GM06990 (cell line): ENCODE measurements around the gene BHLHE23.

Experiments used
- DNase-seq: peaks from one replicate; pipeline ENCODE4 v3.0.0-alpha.2; 2011; ENCODE audit not compliant: insufficient read length; ENCODE audit errors: extremely low read depth
- H3K27me3 ChIP-seq: replicated peaks from 2 replicates; pipeline ENCODE4 v1.6.0; 2011; ENCODE audit warnings: low read length; ENCODE audit not compliant: control insufficient read depth, insufficient read depth
- H3K36me3 ChIP-seq: 2 replicates; pipeline ENCODE4 v1.5.1; 2011; ENCODE audit warnings: low read length; ENCODE audit not compliant: control insufficient read depth, insufficient read depth
- H3K4me3 ChIP-seq: replicated peaks from 2 replicates; pipeline ENCODE4 v1.5.1; 2011; ENCODE audit warnings: low read depth, mild to moderate bottlenecking, control low read depth, low read length
- CTCF ChIP-seq: IDR thresholded peaks from 2 replicates; pipeline ENCODE4 v1.5.1; 2011; ENCODE audit warnings: low read length, control low read depth, mild to moderate bottlenecking, inconsistent platforms; ENCODE audit not compliant: insufficient read depth, poor library complexity, severe bottlenecking

The BHLHE23 gene

GRCh38 chr20:62978561-62978943 lies 28.2 kb downstream of the BHLHE23 start:
- no peak overlapping the region for H3K4me3 ChIP-seq
- H3K27me3 ChIP-seq: peaks cover 2% of the 10 kb centered on the region
- no peaks in the 10 kb centered on the region for H3K36me3 ChIP-seq
- DNase-seq: no peak
- no peak for TF ChIP-seq CTCF

- Histone ChIP-seq H3K27me3 (peaks cover 2% of the 10 kb centered on the region), H3K4me3 (peak overlapping the region; percentile 47)
- peak; percentile 86 for DNase-seq
Observed at GRCh38 chr20:62977613-62978560, 28.9 kb downstream of the BHLHE23 start.

GRCh38 chr20:62976886-62977285 lies 29.9 kb downstream of the BHLHE23 start:
- Histone ChIP-seq H3K27me3 (peaks cover 2% of the 10 kb centered on the region), H3K4me3 (peak overlapping the region; percentile 47), H3K36me3 (no peaks in the 10 kb centered on the region)
- no peak for DNase-seq
- TF ChIP-seq CTCF: no peak

More at GRCh38 chr20:62977613-62978560, 28.9 kb downstream of the BHLHE23 start:
- no peak for TF ChIP-seq CTCF
- H3K36me3 ChIP-seq: no peaks in the 10 kb centered on the region

- no peaks in the 10 kb centered on the region for H3K36me3 ChIP-seq
- no peak for TF ChIP-seq CTCF
- H3K4me3 ChIP-seq: no peak overlapping the region
- no peak for DNase-seq
- H3K27me3 ChIP-seq: peaks cover 2% of the 10 kb centered on the region; the same call in 1 of the 2 replicates
Observed at GRCh38 chr20:62975812-62976508, 30.8 kb downstream of the BHLHE23 start.

- H3K4me3 ChIP-seq: no peak overlapping the region
- no peak for DNase-seq
- H3K27me3 ChIP-seq: peaks cover 2% of the 10 kb centered on the region; the same call in 1 of the 2 replicates
- no peak for TF ChIP-seq CTCF
- H3K36me3 ChIP-seq: no peaks in the 10 kb centered on the region
Observed at GRCh38 chr20:62975251-62975760, 31.5 kb downstream of the BHLHE23 start.
